LNCaP clone FGC (cell line): ENCODE measurements around the gene RADIL.

Experiments used
- DNase-seq: peaks from one replicate; pipeline ENCODE4 v3.0.0-alpha.2; 2011; ENCODE audit warnings: low read depth
- H3K4me3 ChIP-seq: 2 replicates; pipeline ENCODE4 v1.5.1; 2011; ENCODE audit warnings: mild to moderate bottlenecking, low read depth, low read length, control low read depth
- CTCF ChIP-seq: IDR thresholded peaks from 2 replicates; pipeline ENCODE4 v1.5.1; 2012; ENCODE audit warnings: mild to moderate bottlenecking; ENCODE audit not compliant: control insufficient read depth, insufficient read depth; ENCODE audit errors: extremely low read depth

The RADIL gene

GRCh38 chr7:4771737-4772136, 111.8 kb downstream of the RADIL start:
- no peak for TF ChIP-seq CTCF
- H3K4me3 ChIP-seq: no peak overlapping the region
- DNase-seq: no peak

- TF ChIP-seq CTCF: no peak
- H3K4me3 ChIP-seq: no peak overlapping the region
- no peak for DNase-seq
Measured at GRCh38 chr7:4770886-4771285, 112.6 kb downstream of the RADIL start.

GRCh38 chr7:4769761-4770160, 113.8 kb downstream of the RADIL start:
- DNase-seq: no peak
- no peak for TF ChIP-seq CTCF
- no peak overlapping the region for H3K4me3 ChIP-seq

GRCh38 chr7:4768597-4769569, 114.6 kb downstream of the RADIL start:
- DNase-seq: no peak

GRCh38 chr7:4766666-4767519, 116.6 kb downstream of the RADIL start:
- H3K4me3 ChIP-seq: no peak overlapping the region
- DNase-seq: no peak
- no peak for TF ChIP-seq CTCF

More at GRCh38 chr7:4768597-4769569, 114.6 kb downstream of the RADIL start:
- H3K4me3 ChIP-seq: no peak overlapping the region
- no peak for TF ChIP-seq CTCF

GRCh38 chr7:4765776-4766490, 117.6 kb downstream of the RADIL start:
- DNase-seq: no peak
- 0 out of 2 replicates have a peak, but pooled peaks have one; percentile 16 for TF ChIP-seq CTCF
- H3K4me3 ChIP-seq: no peak overlapping the region
